AG09319 (cell line): ENCODE measurements around the gene NIPBL.

Experiments used
- DNase-seq: peaks from one replicate; pipeline ENCODE4 v3.0.0-alpha.2; 2010; ENCODE audit warnings: low read depth; ENCODE audit errors: extremely low read depth
- TF ChIP-seq, protein P1 (sequence below): IDR thresholded peaks from 2 replicates; pipeline ENCODE4 v1.5.1; 2011; ENCODE audit warnings: low read depth, mild to moderate bottlenecking, inconsistent platforms, low read length, moderate library complexity

Gene NIPBL

DNA sequence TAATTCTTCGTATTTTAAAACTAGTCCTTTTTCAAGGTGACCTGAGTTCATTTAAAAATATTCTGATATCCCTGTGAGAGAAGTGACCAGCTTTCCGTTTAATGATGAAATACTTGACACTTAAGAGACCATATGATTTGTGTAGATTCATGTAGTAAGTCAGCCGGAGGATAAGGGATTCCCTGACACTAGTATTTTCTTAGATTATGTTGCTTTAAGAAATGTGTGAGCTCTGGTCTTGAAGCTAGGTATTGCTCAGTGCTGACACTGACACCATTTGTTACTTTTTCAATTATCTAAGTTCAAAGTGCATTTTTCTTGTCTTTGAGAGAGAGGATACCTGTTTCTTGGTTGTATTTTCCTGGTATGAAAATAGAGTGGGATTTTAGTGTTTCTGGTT, 4.2 kb downstream of the NIPBL start:
- DNase-seq = no peak
- TF ChIP-seq, protein P1, sequence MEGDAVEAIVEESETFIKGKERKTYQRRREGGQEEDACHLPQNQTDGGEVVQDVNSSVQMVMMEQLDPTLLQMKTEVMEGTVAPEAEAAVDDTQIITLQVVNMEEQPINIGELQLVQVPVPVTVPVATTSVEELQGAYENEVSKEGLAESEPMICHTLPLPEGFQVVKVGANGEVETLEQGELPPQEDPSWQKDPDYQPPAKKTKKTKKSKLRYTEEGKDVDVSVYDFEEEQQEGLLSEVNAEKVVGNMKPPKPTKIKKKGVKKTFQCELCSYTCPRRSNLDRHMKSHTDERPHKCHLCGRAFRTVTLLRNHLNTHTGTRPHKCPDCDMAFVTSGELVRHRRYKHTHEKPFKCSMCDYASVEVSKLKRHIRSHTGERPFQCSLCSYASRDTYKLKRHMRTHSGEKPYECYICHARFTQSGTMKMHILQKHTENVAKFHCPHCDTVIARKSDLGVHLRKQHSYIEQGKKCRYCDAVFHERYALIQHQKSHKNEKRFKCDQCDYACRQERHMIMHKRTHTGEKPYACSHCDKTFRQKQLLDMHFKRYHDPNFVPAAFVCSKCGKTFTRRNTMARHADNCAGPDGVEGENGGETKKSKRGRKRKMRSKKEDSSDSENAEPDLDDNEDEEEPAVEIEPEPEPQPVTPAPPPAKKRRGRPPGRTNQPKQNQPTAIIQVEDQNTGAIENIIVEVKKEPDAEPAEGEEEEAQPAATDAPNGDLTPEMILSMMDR = no peak

DNA sequence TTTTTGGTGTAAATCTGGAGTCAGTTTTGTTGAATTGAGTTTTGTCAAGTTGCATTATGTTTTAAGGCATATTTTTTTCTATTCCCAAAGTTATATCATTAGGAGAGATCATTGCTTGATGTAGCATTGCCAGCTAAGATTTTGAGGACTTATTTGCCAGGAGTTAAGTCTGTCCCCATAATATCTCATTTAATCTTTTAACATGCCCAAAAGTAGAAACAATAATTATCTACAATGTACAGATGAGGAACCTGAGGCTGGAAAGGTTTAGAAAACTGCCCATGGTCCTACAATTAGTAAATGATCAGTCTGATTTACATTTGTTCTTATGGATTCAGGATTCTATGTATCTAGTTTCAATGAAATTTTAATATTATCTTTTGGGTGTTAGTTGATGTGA, 4.7 kb downstream of the NIPBL start:
- DNase-seq = no peak
- TF ChIP-seq, protein P1 = no peak

DNA sequence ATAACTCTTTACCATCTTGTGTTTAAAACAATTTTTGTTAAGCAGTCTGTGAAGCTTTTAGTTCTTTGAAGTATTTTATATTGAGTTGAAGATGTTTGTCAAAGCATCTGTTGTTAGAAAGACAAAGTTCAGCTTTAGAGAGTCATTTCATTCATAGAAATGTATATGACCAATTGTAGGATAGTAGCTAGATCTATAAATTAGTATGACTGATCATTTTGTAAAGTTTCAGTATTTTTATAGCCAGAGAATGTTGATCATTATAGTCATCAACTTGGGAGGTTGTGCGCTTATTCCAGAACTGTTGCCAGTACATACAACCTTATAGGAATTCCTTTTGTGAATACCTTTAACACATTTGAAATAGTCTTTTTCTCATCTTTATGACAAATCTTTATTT, 5.2 kb downstream of the NIPBL start:
- TF ChIP-seq, protein P1 = no peak
- DNase-seq = no peak

DNA sequence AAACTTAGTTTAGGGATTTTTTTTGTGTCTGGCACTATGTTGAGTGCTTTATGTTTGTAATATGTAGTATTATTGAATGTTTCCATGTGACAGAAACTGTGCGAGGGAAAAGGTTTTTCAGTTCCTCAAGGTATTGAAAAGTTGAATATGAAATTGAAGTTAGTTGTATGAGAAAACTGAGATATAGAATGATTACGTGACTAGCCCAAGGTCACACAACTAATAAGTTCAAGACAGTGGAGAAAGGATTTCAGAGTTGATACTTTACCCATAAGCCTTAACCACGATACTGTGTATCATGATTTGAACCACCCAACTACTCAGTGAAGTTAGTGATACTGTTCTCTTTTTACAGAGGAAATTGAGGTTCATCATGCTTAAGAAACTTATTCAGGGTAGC, 5.7 kb downstream of the NIPBL start:
- DNase-seq = no peak
- TF ChIP-seq, protein P1 = no peak

DNA sequence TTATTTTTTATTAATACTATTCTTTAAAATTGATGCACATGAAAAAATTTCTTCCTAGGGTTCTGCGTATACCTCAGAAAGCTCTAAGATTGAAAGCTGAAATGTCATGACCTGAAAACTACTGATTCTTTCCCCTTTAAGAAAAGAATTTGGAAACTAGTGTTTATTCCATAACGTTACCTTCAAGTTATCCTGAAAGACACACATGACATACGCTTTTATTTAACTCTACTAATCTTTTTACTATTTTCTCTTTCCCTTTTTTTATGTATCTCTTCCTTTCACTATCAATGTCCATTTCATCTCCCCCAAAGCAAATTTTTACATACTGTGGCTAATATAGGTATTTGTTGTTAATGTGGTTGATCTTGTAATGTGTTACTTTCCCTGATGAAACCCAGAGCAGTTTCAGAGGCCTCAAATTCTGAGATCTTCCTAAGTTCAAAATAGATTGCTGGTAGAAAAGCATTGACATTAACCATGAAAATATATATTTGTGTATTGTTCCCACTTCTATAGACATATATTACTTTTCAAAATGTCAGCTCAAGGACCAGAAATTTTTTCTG, 7.4 kb downstream of the NIPBL start:
- TF ChIP-seq, protein P1 = no peak
- no peak for DNase-seq

DNA sequence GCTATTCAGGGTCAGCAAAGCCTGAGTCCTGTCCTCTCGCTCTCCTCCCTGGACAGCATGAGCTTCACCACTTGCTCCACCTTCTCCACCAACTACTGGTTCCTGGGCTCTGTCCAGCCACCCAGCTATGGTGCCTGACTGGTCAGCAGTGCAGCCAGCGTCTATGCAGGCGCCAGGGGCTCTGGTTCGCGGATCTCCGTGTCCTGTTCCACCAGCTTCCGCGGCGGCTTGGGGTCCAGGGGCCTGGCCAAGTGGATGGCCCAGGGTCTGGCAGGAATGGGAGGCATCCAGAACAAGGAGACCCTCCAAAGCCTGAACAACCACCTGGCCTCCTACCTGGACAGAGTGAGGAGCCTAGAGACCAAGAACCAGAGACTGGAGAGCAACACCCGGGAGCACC, 8.6 kb downstream of the NIPBL start:
- no peak for DNase-seq
- TF ChIP-seq, protein P1 = no peak

DNA sequence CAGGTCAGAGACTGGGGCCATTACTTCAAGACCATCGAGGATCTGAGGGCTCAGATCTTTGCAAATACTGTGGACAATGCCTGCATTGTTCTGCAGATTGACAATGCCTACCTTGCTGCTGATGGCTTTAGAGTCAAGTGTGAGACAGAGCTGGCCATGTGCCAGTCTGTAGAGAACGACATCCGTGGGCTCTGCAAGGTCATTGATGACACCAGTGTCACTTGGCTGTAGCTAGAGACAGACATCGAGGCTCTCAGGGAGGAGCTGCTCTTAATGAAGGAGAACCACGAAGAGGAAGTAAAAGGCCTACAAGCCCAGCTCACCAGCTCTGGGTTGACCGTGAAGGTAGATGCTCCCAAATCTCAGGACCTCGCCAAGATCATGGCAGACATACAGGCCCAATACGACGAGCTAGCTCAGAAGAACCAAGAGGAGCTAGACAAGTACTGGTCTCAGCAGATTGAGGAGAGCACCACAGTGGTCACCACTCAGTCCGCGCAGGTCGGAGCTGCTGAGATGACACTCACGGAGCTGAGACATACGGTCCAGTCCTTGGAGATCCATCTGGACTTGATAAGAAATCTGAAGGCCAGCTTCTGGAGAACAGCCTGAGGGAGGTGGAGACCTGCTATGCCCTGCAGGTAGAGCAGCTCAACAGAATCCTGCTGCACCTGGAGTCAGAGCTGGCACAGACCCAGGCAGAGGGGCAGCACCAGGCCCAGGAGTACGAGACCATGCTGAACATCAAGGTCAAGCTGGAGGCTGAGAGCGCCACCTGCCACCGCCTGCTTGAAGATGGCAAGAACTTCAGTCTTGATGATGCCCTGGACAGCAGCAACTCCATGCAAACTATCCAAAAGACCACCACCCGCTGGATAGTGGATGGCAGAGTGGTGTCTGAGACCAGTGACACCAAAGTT, 9.3 kb downstream of the NIPBL start:
- DNase-seq = no peak
- TF ChIP-seq, protein P1 = no peak
